HepG2 (cell line): ENCODE data around the gene SPCS1. TPM values are rescaled to one million over a fixed set of nuclear protein-coding genes. Genes with fewer than 3 reads are reported as not detected.

Source experiments
- ARHGAP35 ChIP-seq: sonication (generic); formaldehyde crosslinking; IDR thresholded peaks from 2 replicates; pipeline ENCODE4 v1.9.0; 2022; ENCODE audit warnings: mild to moderate bottlenecking, inconsistent platforms, moderate library complexity, missing genetic modification reagents, borderline replicate concordance
- ATM ChIP-seq: fragments of 450-650 bp; IDR thresholded peaks from 2 replicates; pipeline ENCODE4 v1.7.1; 2017; ENCODE audit warnings: mild to moderate bottlenecking, borderline replicate concordance
- KLF12 ChIP-seq: sonication (generic); formaldehyde crosslinking; IDR thresholded peaks from 2 replicates; pipeline ENCODE4 v1.4.0; 2020; ENCODE audit warnings: missing genetic modification reagents, borderline replicate concordance
- KMT2B ChIP-seq: IDR thresholded peaks from 2 replicates; pipeline ENCODE4 v1.6.1; 2016; ENCODE audit warnings: missing genetic modification reagents, missing compliant biosample characterization
- NCOA2 ChIP-seq: sonication (generic); formaldehyde crosslinking; IDR thresholded peaks from 2 replicates; pipeline ENCODE4 v1.8.0; 2022; ENCODE audit warnings: inconsistent platforms
- SP5 ChIP-seq: IDR thresholded peaks from 2 replicates; pipeline ENCODE4 v1.6.1; 2016; ENCODE audit warnings: low read depth, borderline replicate concordance
- SRSF4 ChIP-seq: fragments of 200-400 bp; formaldehyde crosslinking; IDR thresholded peaks from one replicate; pipeline ENCODE4 v1.6.1; 2018; ENCODE audit warnings: mild to moderate bottlenecking, low read depth, low read length, moderate library complexity; ENCODE audit not compliant: poor library complexity, severe bottlenecking
- ZBTB42 ChIP-seq: sonication (generic); formaldehyde crosslinking; IDR thresholded peaks from 2 replicates; pipeline ENCODE4 v1.5.0; 2020; ENCODE audit warnings: mild to moderate bottlenecking, missing genetic modification reagents
- ZNF572 ChIP-seq: sonication (generic); formaldehyde crosslinking; IDR thresholded peaks from 2 replicates; pipeline ENCODE4 v1.5.1; 2020; ENCODE audit warnings: mild to moderate bottlenecking, missing genetic modification reagents
- ZNF619 ChIP-seq: sonication (generic); formaldehyde crosslinking; IDR thresholded peaks from 2 replicates; pipeline ENCODE4 v1.4.0; 2020; ENCODE audit warnings: mild to moderate bottlenecking, missing genetic modification reagents
- polyA plus RNA-seq, 8 experiments: library from polyadenylated mRNA; depleted of rRNA in 3 of 8; stranded (reverse) in 7 of 8; unstranded in 1 of 8; fragments of >200 nt; fragmentation: Illumina TruSeq in 4 of 8; extraction: Trizol in 4 of 8; gene quantifications; 2 replicates each; pipeline versions ENCODE4 v1.2.1 to v1.2.3, GENCODE V29; 2011 to 2016; ENCODE audit warnings: low read depth in 4 of 8, missing spikeins in 1 of 8, mixed read lengths in 1 of 8; ENCODE audit not compliant: insufficient read depth in 1 of 8
- total RNA-seq, 5 experiments: library from RNA; depleted of rRNA; stranded (reverse); fragments of >200 nt; fragmentation: Illumina TruSeq; extraction: Trizol; gene quantifications; 2 replicates each; pipeline ENCODE4 v1.2.3, GENCODE V29; 2016; ENCODE audit warnings: low read depth in 1 of 5
- TF ChIP-seq, protein P1 (sequence below): sonication (generic); formaldehyde crosslinking; IDR thresholded peaks from 2 replicates; pipeline ENCODE4 v1.4.0; 2020; ENCODE audit warnings: missing genetic modification reagents
- TF ChIP-seq, protein P2 (sequence below): sonication (generic); formaldehyde crosslinking; IDR thresholded peaks from 2 replicates; pipeline ENCODE4 v1.4.0; 2020; ENCODE audit warnings: missing genetic modification reagents, borderline replicate concordance
- TF ChIP-seq, protein P3 (sequence below): sonication (generic); formaldehyde crosslinking; IDR thresholded peaks from 2 replicates; pipeline ENCODE4 v1.4.0; 2020; ENCODE audit warnings: low read depth, missing genetic modification reagents
- TF ChIP-seq, protein P4 (sequence below): sonication (generic); formaldehyde crosslinking; IDR thresholded peaks from 2 replicates; pipeline ENCODE4 v1.8.0; 2022; ENCODE audit warnings: missing genetic modification reagents, mild to moderate bottlenecking, borderline replicate concordance

The SPCS1 gene
- total and polyA plus RNA-seq, 2 of the 13 experiments (the other 11 are each of a cell fraction or from before 2014, with no cell fraction given), result 84.6 to 120 TPM

DNA sequence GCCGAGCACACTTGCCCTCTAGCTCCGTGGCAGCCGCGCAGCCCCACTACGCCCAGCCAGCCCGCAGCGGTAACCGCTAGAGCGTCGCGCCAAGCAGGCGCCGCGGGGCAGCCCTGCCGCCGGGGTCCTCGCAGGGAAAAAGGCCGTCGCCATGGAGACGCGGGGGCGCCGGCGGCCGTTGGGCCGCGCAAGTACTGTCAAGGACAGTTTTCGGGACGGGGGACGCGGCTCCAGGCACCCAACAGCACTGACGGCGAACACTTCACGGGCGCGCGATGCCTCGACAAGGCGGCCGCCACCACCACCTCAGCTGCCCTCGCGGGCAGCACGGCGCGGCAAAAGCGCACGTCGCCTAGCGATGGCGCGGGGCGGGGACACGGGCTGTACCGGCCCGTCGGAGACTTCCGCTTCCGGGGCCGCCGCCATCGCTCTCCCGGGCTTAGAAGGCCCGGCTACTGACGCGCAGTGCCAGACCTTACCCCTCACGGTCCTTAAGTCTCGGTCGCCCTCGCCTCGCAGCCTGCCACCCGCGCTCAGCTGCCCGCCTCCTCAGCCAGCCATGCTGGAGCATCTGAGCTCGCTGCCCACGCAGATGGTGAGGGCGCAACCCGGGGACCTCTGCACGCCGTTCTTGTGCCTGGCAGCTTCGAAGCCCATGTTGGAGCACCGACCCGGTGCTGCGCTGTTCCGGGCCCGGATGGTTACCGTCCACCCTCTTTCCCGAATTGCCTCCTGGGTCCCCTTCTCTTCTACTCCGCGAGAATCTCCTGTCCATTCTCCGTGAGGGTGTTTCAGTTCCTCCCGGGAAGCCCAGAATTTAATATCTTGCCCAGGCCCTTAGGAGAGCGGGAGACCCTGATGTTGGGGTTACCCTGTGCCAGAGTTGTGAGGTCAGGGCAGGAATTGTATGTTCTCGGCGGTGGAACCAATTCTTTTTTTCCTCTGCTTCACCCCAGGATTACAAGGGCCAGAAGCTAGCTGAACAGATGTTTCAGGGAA lies at the start of gene SPCS1, which contains the start of gene GLT8D1 (continued):
- TF ChIP-seq, protein P1, sequence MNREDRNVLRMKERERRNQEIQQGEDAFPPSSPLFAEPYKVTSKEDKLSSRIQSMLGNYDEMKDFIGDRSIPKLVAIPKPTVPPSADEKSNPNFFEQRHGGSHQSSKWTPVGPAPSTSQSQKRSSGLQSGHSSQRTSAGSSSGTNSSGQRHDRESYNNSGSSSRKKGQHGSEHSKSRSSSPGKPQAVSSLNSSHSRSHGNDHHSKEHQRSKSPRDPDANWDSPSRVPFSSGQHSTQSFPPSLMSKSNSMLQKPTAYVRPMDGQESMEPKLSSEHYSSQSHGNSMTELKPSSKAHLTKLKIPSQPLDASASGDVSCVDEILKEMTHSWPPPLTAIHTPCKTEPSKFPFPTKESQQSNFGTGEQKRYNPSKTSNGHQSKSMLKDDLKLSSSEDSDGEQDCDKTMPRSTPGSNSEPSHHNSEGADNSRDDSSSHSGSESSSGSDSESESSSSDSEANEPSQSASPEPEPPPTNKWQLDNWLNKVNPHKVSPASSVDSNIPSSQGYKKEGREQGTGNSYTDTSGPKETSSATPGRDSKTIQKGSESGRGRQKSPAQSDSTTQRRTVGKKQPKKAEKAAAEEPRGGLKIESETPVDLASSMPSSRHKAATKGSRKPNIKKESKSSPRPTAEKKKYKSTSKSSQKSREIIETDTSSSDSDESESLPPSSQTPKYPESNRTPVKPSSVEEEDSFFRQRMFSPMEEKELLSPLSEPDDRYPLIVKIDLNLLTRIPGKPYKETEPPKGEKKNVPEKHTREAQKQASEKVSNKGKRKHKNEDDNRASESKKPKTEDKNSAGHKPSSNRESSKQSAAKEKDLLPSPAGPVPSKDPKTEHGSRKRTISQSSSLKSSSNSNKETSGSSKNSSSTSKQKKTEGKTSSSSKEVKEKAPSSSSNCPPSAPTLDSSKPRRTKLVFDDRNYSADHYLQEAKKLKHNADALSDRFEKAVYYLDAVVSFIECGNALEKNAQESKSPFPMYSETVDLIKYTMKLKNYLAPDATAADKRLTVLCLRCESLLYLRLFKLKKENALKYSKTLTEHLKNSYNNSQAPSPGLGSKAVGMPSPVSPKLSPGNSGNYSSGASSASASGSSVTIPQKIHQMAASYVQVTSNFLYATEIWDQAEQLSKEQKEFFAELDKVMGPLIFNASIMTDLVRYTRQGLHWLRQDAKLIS, result no peak
- TF ChIP-seq SP5, result no peak
- TF ChIP-seq ZNF572 (CRISPR knock-in tag), result 0 out of 2 replicates have a peak, but pooled peaks have one; percentile 75
- TF ChIP-seq, protein P2, sequence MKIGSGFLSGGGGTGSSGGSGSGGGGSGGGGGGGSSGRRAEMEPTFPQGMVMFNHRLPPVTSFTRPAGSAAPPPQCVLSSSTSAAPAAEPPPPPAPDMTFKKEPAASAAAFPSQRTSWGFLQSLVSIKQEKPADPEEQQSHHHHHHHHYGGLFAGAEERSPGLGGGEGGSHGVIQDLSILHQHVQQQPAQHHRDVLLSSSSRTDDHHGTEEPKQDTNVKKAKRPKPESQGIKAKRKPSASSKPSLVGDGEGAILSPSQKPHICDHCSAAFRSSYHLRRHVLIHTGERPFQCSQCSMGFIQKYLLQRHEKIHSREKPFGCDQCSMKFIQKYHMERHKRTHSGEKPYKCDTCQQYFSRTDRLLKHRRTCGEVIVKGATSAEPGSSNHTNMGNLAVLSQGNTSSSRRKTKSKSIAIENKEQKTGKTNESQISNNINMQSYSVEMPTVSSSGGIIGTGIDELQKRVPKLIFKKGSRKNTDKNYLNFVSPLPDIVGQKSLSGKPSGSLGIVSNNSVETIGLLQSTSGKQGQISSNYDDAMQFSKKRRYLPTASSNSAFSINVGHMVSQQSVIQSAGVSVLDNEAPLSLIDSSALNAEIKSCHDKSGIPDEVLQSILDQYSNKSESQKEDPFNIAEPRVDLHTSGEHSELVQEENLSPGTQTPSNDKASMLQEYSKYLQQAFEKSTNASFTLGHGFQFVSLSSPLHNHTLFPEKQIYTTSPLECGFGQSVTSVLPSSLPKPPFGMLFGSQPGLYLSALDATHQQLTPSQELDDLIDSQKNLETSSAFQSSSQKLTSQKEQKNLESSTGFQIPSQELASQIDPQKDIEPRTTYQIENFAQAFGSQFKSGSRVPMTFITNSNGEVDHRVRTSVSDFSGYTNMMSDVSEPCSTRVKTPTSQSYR, result no peak
- TF ChIP-seq ZNF619 (CRISPR knock-in tag), result no peak; the same call in 1 of the 2 replicates
- TF ChIP-seq SRSF4, result no peak
- TF ChIP-seq ZBTB42 (CRISPR knock-in tag), result peak; percentile 70; the same call in 1 of the 2 replicates
- TF ChIP-seq, protein P3, sequence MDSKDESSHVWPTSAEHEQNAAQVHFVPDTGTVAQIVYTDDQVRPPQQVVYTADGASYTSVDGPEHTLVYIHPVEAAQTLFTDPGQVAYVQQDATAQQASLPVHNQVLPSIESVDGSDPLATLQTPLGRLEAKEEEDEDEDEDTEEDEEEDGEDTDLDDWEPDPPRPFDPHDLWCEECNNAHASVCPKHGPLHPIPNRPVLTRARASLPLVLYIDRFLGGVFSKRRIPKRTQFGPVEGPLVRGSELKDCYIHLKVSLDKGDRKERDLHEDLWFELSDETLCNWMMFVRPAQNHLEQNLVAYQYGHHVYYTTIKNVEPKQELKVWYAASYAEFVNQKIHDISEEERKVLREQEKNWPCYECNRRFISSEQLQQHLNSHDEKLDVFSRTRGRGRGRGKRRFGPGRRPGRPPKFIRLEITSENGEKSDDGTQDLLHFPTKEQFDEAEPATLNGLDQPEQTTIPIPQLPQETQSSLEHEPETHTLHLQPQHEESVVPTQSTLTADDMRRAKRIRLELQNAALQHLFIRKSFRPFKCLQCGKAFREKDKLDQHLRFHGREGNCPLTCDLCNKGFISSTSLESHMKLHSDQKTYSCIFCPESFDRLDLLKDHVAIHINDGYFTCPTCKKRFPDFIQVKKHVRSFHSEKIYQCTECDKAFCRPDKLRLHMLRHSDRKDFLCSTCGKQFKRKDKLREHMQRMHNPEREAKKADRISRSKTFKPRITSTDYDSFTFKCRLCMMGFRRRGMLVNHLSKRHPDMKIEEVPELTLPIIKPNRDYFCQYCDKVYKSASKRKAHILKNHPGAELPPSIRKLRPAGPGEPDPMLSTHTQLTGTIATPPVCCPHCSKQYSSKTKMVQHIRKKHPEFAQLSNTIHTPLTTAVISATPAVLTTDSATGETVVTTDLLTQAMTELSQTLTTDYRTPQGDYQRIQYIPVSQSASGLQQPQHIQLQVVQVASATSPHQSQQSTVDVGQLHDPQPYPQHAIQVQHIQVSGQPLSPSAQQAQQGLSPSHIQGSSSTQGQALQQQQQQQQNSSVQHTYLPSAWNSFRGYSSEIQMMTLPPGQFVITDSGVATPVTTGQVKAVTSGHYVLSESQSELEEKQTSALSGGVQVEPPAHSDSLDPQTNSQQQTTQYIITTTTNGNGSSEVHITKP (CRISPR knock-in tag), result peak; percentile 36; the same call in 1 of the 2 replicates
- no peak for TF ChIP-seq NCOA2 (CRISPR knock-in tag)
- TF ChIP-seq KLF12, result peak; percentile 76; the same call in 1 of the 2 replicates
- no peak for TF ChIP-seq ATM
- TF ChIP-seq, protein P4, sequence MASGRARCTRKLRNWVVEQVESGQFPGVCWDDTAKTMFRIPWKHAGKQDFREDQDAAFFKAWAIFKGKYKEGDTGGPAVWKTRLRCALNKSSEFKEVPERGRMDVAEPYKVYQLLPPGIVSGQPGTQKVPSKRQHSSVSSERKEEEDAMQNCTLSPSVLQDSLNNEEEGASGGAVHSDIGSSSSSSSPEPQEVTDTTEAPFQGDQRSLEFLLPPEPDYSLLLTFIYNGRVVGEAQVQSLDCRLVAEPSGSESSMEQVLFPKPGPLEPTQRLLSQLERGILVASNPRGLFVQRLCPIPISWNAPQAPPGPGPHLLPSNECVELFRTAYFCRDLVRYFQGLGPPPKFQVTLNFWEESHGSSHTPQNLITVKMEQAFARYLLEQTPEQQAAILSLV (CRISPR knock-in tag), result peak; percentile 84
- peak; percentile 33; the same call in 1 of the 2 replicates for TF ChIP-seq ARHGAP35 (CRISPR knock-in tag)
- peak; percentile 94 for TF ChIP-seq KMT2B (CRISPR knock-in tag)
